ENCODE measurements around the gene RELB.

The RELB gene

DNA sequence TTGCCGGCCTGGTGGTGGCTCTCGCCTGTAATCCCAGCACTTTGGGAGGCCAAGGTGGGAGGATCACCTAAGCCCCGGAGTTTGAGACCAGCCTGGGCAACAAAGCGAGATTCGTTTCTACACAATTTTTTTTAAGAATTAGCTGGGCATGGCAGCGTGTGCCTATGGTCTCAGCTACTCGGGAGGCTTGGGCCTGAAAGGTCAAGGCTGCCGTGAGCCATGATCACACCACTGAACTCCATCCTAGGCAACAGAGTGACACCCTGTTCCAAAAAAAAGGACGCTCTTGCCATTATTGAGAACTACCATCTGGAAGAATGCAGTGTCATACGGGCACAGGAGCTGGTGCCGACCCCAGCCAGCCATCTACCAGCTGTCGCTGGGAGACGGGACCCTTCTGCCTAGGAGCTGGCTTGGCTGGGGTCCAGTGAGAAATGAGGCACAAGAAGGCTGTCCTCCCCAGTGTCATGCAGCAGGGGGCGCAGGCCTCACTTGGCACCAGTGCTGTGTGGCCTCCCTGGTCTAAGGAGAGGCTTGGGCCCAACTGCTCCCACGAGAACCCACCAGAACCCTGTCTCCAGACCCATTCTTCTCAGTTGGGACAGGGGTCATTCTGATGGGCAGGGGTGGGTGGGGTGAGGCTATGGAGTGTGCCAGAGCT is 12.2 kb upstream of the RELB start:
- no peak overlapping the region for H3K4me3 ChIP-seq (replicated peaks; ENCODE audit: low read depth, low read length)
- H3K27me3 ChIP-seq (replicated peaks; ENCODE audit: control insufficient read depth, insufficient read depth, low read length) = no peaks in the 10 kb centered on the region
- DNase-seq (ENCODE audit: extremely low read depth, insufficient read length) = no peak
- TF ChIP-seq CTCF (IDR thresholded peaks at IDR 0.05; ENCODE audit: insufficient read depth, low read length, poor library complexity, severe bottlenecking) = peak; percentile 89
- peaks cover 43% of the 10 kb centered on the region for H3K36me3 ChIP-seq (ENCODE audit: control insufficient read depth, insufficient read depth, low read length)

GRCh38 chr19:44990459-44990858 is 10.8 kb upstream of the RELB start:
- TF ChIP-seq CTCF (IDR thresholded peaks at IDR 0.05; ENCODE audit: insufficient read depth, low read length, poor library complexity, severe bottlenecking) = no peak
- no peak overlapping the region for H3K4me3 ChIP-seq (replicated peaks; ENCODE audit: low read depth, low read length)
- peaks cover 40% of the 10 kb centered on the region for H3K36me3 ChIP-seq (ENCODE audit: control insufficient read depth, insufficient read depth, low read length)
- no peaks in the 10 kb centered on the region for H3K27me3 ChIP-seq (replicated peaks; ENCODE audit: control insufficient read depth, insufficient read depth, low read length)
- DNase-seq (ENCODE audit: extremely low read depth, insufficient read length) = no peak

DNA sequence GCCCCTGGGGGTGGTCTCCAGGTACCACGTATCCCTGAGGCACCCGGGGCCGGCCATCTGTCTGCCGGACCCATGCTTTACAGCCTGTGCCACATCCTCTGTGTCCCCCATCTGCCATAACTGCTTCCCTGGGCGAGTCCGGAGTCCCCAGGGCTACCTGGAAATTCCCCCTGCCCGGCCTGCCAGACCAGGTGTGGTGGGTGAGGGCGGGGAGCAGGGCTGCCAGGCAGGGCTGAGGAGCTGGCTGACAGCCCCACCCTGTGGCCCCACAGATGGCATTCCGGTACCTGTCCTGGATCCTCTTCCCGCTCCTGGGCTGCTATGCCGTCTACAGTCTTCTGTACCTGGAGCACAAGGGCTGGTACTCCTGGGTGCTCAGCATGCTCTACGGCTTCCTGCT is 10.3 kb upstream of the RELB start:
- Histone ChIP-seq H3K4me3 (replicated peaks; ENCODE audit: low read depth, low read length) (no peak overlapping the region), H3K27me3 (replicated peaks; ENCODE audit: control insufficient read depth, insufficient read depth, low read length) (no peaks in the 10 kb centered on the region), H3K36me3 (ENCODE audit: control insufficient read depth, insufficient read depth, low read length) (peaks cover 35% of the 10 kb centered on the region)
- no peak for DNase-seq (ENCODE audit: extremely low read depth, insufficient read length)
- no peak for TF ChIP-seq CTCF (IDR thresholded peaks at IDR 0.05; ENCODE audit: insufficient read depth, low read length, poor library complexity, severe bottlenecking)

DNA sequence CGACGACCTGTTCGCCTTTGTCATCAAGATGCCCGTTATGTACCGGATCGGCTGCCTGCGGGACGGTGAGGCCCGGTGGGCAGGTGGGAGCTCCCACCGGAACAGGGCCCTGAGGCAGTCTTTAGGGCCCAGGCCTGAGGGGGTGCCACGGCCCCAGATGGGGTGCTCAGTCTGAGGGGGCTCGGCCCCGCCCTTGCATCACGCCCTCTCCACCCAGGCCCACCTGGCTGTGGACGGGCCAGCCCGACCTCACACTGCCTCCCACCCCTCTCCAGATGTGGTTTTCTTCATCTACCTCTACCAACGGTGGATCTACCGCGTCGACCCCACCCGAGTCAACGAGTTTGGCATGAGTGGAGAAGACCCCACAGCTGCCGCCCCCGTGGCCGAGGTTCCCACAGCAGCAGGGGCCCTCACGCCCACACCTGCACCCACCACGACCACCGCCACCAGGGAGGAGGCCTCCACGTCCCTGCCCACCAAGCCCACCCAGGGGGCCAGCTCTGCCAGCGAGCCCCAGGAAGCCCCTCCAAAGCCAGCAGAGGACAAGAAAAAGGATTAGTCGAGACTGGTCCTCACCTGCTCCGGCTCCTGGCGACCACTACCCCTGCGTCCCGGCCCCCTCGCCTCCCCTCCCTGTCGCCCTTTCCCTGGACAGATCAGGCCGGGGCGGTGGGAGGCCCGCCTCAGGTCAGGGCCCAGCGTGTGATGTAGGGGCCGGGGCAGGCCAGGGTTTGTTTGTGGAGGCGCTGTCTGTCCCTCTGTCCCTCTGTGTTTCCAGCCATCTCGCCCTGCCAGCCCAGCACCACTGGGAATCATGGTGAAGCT is 8.7 kb upstream of the RELB start:
- Histone ChIP-seq H3K27me3 (replicated peaks; ENCODE audit: control insufficient read depth, insufficient read depth, low read length) (no peaks in the 10 kb centered on the region), H3K4me3 (replicated peaks; ENCODE audit: low read depth, low read length) (no peak overlapping the region), H3K36me3 (ENCODE audit: control insufficient read depth, insufficient read depth, low read length) (peaks cover 31% of the 10 kb centered on the region)
- no peak for DNase-seq (ENCODE audit: extremely low read depth, insufficient read length)
- TF ChIP-seq CTCF (IDR thresholded peaks at IDR 0.05; ENCODE audit: insufficient read depth, low read length, poor library complexity, severe bottlenecking) = no peak

DNA sequence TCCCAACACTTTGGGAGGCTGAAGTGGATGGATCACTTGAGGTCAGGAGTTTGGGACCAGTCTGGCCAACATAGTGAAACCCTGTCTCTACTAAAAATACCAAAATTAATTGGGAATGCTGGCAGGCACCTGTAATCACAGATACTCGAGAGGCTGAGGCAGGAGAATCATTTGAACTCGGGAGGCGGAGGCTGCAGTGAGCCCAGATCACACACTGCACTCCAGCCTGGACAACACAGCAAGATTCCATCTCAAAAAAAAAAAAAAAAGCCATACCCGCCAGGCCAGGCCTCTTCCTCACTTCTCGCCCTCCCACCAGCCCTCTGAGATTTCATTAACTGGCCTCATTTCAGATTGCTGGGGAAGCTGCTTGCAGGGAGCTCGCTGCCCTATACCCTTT is 7.7 kb upstream of the RELB start:
- H3K36me3 ChIP-seq (ENCODE audit: control insufficient read depth, insufficient read depth, low read length) = peaks cover 25% of the 10 kb centered on the region
- no peaks in the 10 kb centered on the region for H3K27me3 ChIP-seq (replicated peaks; ENCODE audit: control insufficient read depth, insufficient read depth, low read length)
- DNase-seq (ENCODE audit: extremely low read depth, insufficient read length) = no peak
- TF ChIP-seq CTCF (IDR thresholded peaks at IDR 0.05; ENCODE audit: insufficient read depth, low read length, poor library complexity, severe bottlenecking) = no peak
- no peak overlapping the region for H3K4me3 ChIP-seq (replicated peaks; ENCODE audit: low read depth, low read length)
